Measurements from ENCODE around the gene ELOF1. TPM values are rescaled to one million over a fixed set of nuclear protein-coding genes. Genes with fewer than 3 reads are reported as not detected.

ELOF1 gene
- total RNA-seq, 1 experiment from 2014 or later, result 72.1 TPM

DNA sequence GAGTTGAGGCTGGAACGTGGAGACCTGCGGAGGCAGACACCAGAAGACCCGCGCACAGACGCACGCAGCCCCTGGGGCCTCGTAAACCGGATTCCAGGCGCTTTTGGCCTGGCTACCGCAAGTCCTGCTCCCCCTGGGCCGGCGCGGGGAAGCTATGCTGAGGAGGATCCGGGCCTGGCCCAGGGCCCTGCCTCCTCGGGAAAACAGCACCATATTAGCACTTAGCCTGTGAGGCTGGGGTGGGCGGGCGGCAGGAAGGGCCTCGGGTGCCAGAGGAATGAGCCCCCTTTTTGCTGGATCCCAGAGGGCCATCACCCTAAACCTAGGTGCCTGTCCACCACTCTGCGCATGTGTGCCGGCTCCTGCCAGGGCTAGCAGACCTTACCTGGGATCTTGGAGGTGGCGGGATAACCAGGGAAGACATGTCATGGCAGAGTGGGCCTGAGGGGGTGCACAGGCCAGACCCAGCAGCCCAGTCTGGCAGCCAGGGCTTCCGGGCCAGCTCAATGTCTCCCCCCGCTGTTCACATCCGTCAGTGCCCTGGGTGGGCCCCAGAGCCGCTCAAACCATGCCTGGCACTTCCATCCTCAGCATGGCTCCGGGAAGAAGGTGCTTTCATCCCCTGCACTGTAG lies 7.3 kb downstream of the ELOF1 start:
- TF ChIP-seq, protein P1, sequence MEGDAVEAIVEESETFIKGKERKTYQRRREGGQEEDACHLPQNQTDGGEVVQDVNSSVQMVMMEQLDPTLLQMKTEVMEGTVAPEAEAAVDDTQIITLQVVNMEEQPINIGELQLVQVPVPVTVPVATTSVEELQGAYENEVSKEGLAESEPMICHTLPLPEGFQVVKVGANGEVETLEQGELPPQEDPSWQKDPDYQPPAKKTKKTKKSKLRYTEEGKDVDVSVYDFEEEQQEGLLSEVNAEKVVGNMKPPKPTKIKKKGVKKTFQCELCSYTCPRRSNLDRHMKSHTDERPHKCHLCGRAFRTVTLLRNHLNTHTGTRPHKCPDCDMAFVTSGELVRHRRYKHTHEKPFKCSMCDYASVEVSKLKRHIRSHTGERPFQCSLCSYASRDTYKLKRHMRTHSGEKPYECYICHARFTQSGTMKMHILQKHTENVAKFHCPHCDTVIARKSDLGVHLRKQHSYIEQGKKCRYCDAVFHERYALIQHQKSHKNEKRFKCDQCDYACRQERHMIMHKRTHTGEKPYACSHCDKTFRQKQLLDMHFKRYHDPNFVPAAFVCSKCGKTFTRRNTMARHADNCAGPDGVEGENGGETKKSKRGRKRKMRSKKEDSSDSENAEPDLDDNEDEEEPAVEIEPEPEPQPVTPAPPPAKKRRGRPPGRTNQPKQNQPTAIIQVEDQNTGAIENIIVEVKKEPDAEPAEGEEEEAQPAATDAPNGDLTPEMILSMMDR (IDR thresholded peaks at IDR 0.05; ENCODE audit: unreplicated experiment), result no peak
- Mint-ChIP-seq H3K36me3 (ENCODE audit: insufficient read depth, unreplicated experiment) (peaks cover 18% of the 10 kb centered on the region), H3K9me3 (ENCODE audit: unreplicated experiment) (no peaks in the 10 kb centered on the region), H3K27me3 (ENCODE audit: insufficient read depth, unreplicated experiment) (no peaks in the 10 kb centered on the region), H3K27ac (ENCODE audit: low read depth, unreplicated experiment) (no peak overlapping the region), H3K4me3 (ENCODE audit: unreplicated experiment) (no peak overlapping the region), H3K4me1 (ENCODE audit: insufficient read depth, unreplicated experiment) (peaks cover 2% of the 10 kb centered on the region)
- POLR2A ChIA-PET, result no interaction called here
- BruUV-seq (replicated peaks), result no TSS peak
- CTCF ChIA-PET, result no interaction called here
- intact Hi-C loops (cut with micrococcal nuclease), result no loop called here
- DNase-seq (ENCODE audit: unreplicated experiment), result no peak

DNA sequence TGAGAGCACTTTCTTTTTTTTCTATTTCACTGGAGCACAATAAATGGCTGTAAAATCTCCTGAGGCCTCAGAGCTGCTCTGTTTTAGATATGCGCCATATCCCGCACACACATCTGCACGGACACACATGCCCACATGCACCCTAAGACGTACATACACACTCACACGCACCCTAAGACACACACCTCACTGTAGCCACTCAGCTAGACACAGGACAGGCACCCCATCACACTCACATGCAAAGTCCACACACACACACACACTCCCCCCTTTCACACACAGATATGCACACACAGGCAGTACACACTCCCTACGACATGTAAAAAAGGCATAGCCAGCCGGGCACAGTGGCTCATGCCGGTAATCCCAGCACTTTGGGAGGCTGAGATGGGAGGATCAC lies 8.8 kb downstream of the ELOF1 start:
- no peak for DNase-seq (ENCODE audit: unreplicated experiment)
- intact Hi-C loops (cut with micrococcal nuclease), result no loop called here
- no peak overlapping the region for H3K27ac Mint-ChIP-seq (ENCODE audit: low read depth, unreplicated experiment)
- ChIA-PET CTCF (interaction anchor here (0.9 kb wide), 1 partner anchor 10 kb away, joined by 3 read pairs; no protein-coding TSS in a partner anchor), POLR2A (no interaction called here)
- peaks cover 12% of the 10 kb centered on the region for H3K36me3 Mint-ChIP-seq (ENCODE audit: insufficient read depth, unreplicated experiment)
- TF ChIP-seq, protein P1 (IDR thresholded peaks at IDR 0.05; ENCODE audit: unreplicated experiment), result no peak
- peaks cover 9% of the 10 kb centered on the region for H3K4me1 Mint-ChIP-seq (ENCODE audit: insufficient read depth, unreplicated experiment)
- no TSS peak for BruUV-seq (replicated peaks)
- no peaks in the 10 kb centered on the region for H3K9me3 Mint-ChIP-seq (ENCODE audit: unreplicated experiment)
- H3K4me3 Mint-ChIP-seq (ENCODE audit: unreplicated experiment), result no peak overlapping the region
- peaks cover 4% of the 10 kb centered on the region for H3K27me3 Mint-ChIP-seq (ENCODE audit: insufficient read depth, unreplicated experiment)

DNA sequence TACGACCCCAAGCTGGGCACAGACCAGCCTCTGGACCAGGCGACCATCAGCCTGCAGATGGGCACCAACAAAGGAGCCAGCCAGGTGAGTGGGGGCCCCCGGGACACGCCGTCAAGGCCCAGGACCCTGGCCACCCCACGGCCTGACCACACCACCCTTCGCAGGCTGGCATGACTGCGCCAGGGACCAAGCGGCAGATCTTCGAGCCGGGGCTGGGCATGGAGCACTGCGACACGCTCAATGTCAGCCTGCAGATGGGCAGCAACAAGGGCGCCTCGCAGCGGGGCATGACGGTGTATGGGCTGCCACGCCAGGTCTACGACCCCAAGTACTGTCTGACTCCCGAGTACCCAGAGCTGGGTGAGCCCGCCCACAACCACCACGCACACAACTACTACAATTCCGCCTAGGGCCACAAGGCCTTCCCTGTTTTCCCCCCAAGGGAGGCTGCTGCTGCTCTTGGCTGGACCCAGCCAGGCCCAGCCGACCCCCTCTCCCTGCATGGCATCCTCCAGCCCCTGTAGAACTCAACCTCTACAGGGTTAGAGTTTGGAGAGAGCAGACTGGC lies 9.6 kb downstream of the ELOF1 start:
- no TSS peak for BruUV-seq (replicated peaks)

More for the DNA sequence above, 9.6 kb downstream of the ELOF1 start:
- H3K27me3 Mint-ChIP-seq (ENCODE audit: insufficient read depth, unreplicated experiment), result peaks cover 11% of the 10 kb centered on the region
- TF ChIP-seq, protein P1 (IDR thresholded peaks at IDR 0.05; ENCODE audit: unreplicated experiment), result no peak
- no peak overlapping the region for H3K27ac Mint-ChIP-seq (ENCODE audit: low read depth, unreplicated experiment)
- no peaks in the 10 kb centered on the region for H3K9me3 Mint-ChIP-seq (ENCODE audit: unreplicated experiment)
- H3K36me3 Mint-ChIP-seq (ENCODE audit: insufficient read depth, unreplicated experiment), result peaks cover 7% of the 10 kb centered on the region
- H3K4me3 Mint-ChIP-seq (ENCODE audit: unreplicated experiment), result no peak overlapping the region
- POLR2A ChIA-PET, result no interaction called here
- no peak for DNase-seq (ENCODE audit: unreplicated experiment)
- intact Hi-C loops (cut with micrococcal nuclease), result no loop called here
- H3K4me1 Mint-ChIP-seq (ENCODE audit: insufficient read depth, unreplicated experiment), result peaks cover 9% of the 10 kb centered on the region
- CTCF ChIA-PET, result interaction anchor here (0.6 kb wide), 1 partner anchor 9 kb away, joined by 3 read pairs; the partner anchor contains the start of gene ELOF1

Measured in MCF 10A (cell line).